Mucosa of descending colon (tissue), 3 donors: ENCODE measurements around the gene PPM1J. TPM values are rescaled to one million over a fixed set of nuclear protein-coding genes. Genes with fewer than 3 reads are reported as not detected.

Experiments
- ATAC-seq: fragments of 200-7000 bp; cut with Tn5 transposase; one replicate; pipeline ENCODE4 v1.9.1; 2020; ENCODE audit warnings: mild to moderate bottlenecking, moderate library complexity
- DNase-seq, 3 donors: peaks; one replicate each; pipeline ENCODE4 v3.0.0-alpha.2; 2020
- H3K36me3 ChIP-seq: fragments of 200-600 bp; one replicate; pipeline ENCODE4 v1.8.0; 2021; ENCODE audit warnings: low read depth, mild to moderate bottlenecking
- H3K4me1 ChIP-seq: fragments of 200-600 bp; one replicate; pipeline ENCODE4 v1.8.0; 2021; ENCODE audit warnings: low read depth, mild to moderate bottlenecking
- H3K4me3 ChIP-seq: fragments of 200-600 bp; one replicate; pipeline ENCODE4 v1.8.0; 2021; ENCODE audit warnings: mild to moderate bottlenecking
- H3K9me3 ChIP-seq: fragments of 200-600 bp; one replicate; pipeline ENCODE4 v1.8.0; 2021; ENCODE audit warnings: mild to moderate bottlenecking
- CTCF ChIP-seq: fragments of 200-600 bp; IDR thresholded peaks from one replicate; pipeline ENCODE4 v1.8.0; 2022; ENCODE audit warnings: antibody characterized with exemption, mild to moderate bottlenecking
- intact Hi-C, 2 donors: fragments of 100-400 bp; cut with DNase I in 1 of 2; cut with micrococcal nuclease in 1 of 2; formaldehyde crosslinking; loops; one replicate each; pipeline versions ENCODE4 v1.11.0 to v1.11.1; 2022; cut with DNase I, micrococcal nuclease
- total RNA-seq, 3 donors: library from RNA; stranded (reverse); fragmentation: NEBNext Ultra II Directional in 2 of 3; extraction: Animal tissue kit (Norgen Biotek cat#: 25700) in 2 of 3; gene quantifications; one replicate each; pipeline versions ENCODE4 v1.2.1 to v1.2.4, GENCODE V29; 2021 to 2023
- donor health status: DM: no; HTN: no; CAD: no; lungs with moderate emphysema.
- donor health status: DM: no; HTN: no; CAD: no.
- donor health status: DM: no; HTN: yes; CAD: no.

The PPM1J gene
- total RNA-seq, 3 donors from 2014 or later = 0.92 to 1.7 (median 1.1) TPM

- DNase-seq (no peak), ATAC-seq (no peak)
- Histone ChIP-seq H3K4me1 (no peaks in the 10 kb centered on the region), H3K4me3 (no peak overlapping the region), H3K9me3 (no peaks in the 10 kb centered on the region), H3K36me3 (no peaks in the 10 kb centered on the region)
- no peak for TF ChIP-seq CTCF
- intact Hi-C loops = no loop called here
These were observed 39.0 kb upstream of the PPM1J start for GRCh38 chr1:112754116-112754628.

- intact Hi-C loops = no loop called here
- no peak for TF ChIP-seq CTCF
- Histone ChIP-seq H3K4me1 (peaks cover under 1% of the 10 kb centered on the region), H3K36me3 (no peaks in the 10 kb centered on the region), H3K9me3 (no peaks in the 10 kb centered on the region), H3K4me3 (no peak overlapping the region)
- DNase-seq (no peak), ATAC-seq (no peak)
These were observed 33.3 kb upstream of the PPM1J start for GRCh38 chr1:112748396-112748795.

- peak; percentile 40 for ATAC-seq
- Histone ChIP-seq H3K36me3 (no peaks in the 10 kb centered on the region), H3K4me3 (no peak overlapping the region), H3K4me1 (peaks cover 3% of the 10 kb centered on the region), H3K9me3 (no peaks in the 10 kb centered on the region)
- no peak for TF ChIP-seq CTCF
- DNase-seq = peak in 2 of 3 donors; percentile 13 to 45
- intact Hi-C loops = no loop called here
These were observed 29.0 kb upstream of the PPM1J start for GRCh38 chr1:112744009-112744578.

- no peaks in the 10 kb centered on the region for H3K36me3 ChIP-seq
- no peak for ATAC-seq
- H3K9me3 ChIP-seq = no peaks in the 10 kb centered on the region
- intact Hi-C loops = no loop called here
- DNase-seq = no peak
- TF ChIP-seq CTCF = no peak
- H3K4me1 ChIP-seq = peaks cover 3% of the 10 kb centered on the region
- H3K4me3 ChIP-seq = no peak overlapping the region
These were observed 28.3 kb upstream of the PPM1J start for GRCh38 chr1:112743174-112744008.

- TF ChIP-seq CTCF = no peak
- Histone ChIP-seq H3K9me3 (no peaks in the 10 kb centered on the region), H3K4me3 (no peak overlapping the region), H3K36me3 (no peaks in the 10 kb centered on the region), H3K4me1 (no peaks in the 10 kb centered on the region)
- no peak for ATAC-seq
- intact Hi-C loops = no loop called here
- no peak for DNase-seq
These were observed 22.4 kb upstream of the PPM1J start for GRCh38 chr1:112737573-112737972.
